Central memory CD8-positive, alpha-beta T cell (primary cell): ENCODE results near the gene ALOX5.
"Not testable (repeated sequence)": the region's sequence is repeated elsewhere in the genome, so short reads cannot be mapped to it uniquely, and the experiment has no call there.

Source experiments
- ATAC-seq: fragments of 150-1000 bp; cut with Tn5 transposase; replicated peaks from 2 replicates; pipeline ENCODE4 v1.10.0; 2022; ENCODE audit warnings: mild to moderate bottlenecking, moderate FRiP score, moderate number of reproducible peaks; ENCODE audit not compliant: poor library complexity, severe bottlenecking; ENCODE audit errors: extremely low read depth
- DNase-seq, 2 donors: peaks; one replicate each; pipeline ENCODE4 v3.0.0; 2021; ENCODE audit warnings: low spot score in 2 of 2
- H3K27ac Mint-ChIP-seq: one replicate; pipeline ENCODE4 v1.8.0; 2022; ENCODE audit warnings: low read depth, mild to moderate bottlenecking, moderate library complexity, mixed read lengths
- H3K27me3 Mint-ChIP-seq: one replicate; pipeline ENCODE4 v1.8.0; 2022; ENCODE audit warnings: mixed read lengths
- H3K36me3 Mint-ChIP-seq: one replicate; pipeline ENCODE4 v1.8.0; 2022; ENCODE audit warnings: mild to moderate bottlenecking, moderate library complexity, mixed read lengths; ENCODE audit not compliant: insufficient read depth
- H3K4me1 Mint-ChIP-seq: one replicate; pipeline ENCODE4 v1.8.0; 2022; ENCODE audit warnings: mixed read lengths
- H3K4me3 Mint-ChIP-seq: one replicate; pipeline ENCODE4 v1.8.0; 2022; ENCODE audit warnings: mild to moderate bottlenecking, moderate library complexity, mixed read lengths
- H3K9me3 Mint-ChIP-seq: one replicate; pipeline ENCODE4 v1.8.0; 2022; ENCODE audit warnings: mixed read lengths

The ALOX5 gene

DNA sequence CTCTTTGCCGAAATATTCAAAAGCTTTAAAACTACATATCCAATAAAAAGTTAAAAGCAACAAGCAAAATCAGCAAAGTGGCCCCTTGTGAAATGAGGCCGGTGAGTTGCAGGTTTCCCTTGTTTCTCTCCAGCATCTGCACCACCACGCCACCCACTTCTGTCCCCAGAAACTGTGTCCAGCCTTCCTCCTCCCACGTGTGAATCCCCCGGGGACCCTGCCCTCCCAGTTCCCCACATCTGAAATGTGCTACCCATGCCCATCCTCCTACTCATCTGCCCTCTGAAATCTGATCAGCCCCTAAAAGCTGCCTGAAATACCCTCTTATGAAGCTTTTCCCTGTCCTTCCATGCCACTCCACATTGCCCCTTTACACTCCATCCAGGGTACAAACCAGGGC, 3.8 kb downstream of the ALOX5 start:
- Mint-ChIP-seq H3K9me3 (no peaks in the 10 kb centered on the region), H3K27ac (no peak overlapping the region), H3K4me3 (no peak overlapping the region), H3K36me3 (no peaks in the 10 kb centered on the region), H3K27me3 (peaks cover 41% of the 10 kb centered on the region), H3K4me1 (peaks cover 15% of the 10 kb centered on the region)
- DNase-seq (no peak), ATAC-seq (no peak)

DNA sequence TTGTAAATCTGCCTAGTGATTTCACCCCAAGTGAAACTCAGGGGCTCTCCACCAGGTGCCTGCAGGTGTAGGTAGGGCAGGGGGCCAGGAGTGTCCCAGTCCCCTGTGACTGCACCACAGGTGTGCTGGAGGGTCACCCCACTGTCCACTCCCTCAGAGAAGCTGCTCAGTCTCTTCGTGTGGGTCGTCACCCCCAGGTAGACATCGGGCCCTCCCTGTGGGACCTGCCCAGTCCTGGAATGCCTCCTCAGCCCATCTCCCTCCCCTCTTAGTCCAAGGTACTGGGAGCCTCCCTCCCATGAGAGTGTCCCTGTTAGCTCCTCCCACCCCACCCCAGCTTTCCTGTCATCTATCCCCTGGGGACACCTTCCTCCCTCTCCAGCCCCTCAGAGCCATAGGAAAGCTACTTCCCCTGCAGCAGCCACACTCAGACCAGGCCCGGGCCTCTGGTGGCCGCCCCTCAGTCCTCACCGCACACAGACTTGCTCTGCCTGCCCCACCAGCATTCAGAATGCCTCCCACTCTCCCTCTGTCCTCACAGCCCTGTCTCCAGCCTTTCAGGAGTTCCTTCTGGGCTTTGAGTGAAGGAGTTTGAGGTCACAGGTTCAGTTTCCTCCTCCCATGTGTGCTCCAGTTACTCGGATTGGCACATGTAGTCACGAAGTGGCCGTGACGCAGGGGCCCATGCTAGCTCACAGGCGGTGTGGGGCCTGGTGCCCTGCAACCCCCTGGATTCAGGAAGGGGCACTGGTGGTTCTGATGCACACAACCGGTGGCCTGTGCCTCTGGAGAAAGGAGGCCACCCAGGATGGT, 5.1 kb downstream of the ALOX5 start:
- H3K27me3 Mint-ChIP-seq = peaks cover 29% of the 10 kb centered on the region
- DNase-seq (no peak), ATAC-seq (no peak)
- H3K27ac Mint-ChIP-seq = no peak overlapping the region
- no peaks in the 10 kb centered on the region for H3K9me3 Mint-ChIP-seq
- H3K36me3 Mint-ChIP-seq = no peaks in the 10 kb centered on the region
- H3K4me3 Mint-ChIP-seq = no peak overlapping the region
- H3K4me1 Mint-ChIP-seq = peaks cover 6% of the 10 kb centered on the region

DNA sequence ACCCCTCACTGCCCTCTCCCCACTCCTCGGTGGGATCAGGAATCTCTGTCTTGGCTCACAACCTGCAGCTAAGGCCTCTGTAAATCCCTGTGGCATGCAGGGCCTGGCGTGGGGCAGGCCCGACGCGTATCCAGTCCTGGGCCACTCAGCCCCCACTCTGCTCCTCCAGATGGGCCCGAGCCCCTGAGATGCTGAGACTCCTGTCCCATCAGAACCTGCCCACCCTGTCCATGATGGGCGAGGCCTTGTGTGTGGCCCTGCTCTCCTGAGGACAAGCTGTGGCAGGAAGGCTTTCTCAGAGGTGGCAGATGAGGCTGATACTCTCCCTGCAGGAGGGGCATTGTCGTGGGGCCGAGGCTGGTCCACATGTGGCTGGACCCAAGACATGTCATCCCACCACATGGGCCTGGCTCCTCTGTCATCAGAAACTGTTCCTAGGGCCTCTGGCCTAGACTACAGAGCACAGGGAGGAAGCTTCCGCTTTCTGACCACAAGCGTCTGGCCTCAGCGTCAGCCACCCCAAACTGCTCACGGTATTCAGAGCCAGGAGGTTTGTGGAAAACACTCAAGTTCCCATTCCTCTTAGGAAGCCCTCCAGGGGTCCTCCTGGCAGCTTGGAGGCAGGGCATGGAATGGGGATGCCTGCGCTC, 6.0 kb downstream of the ALOX5 start:
- no peak for DNase-seq
- Mint-ChIP-seq H3K4me1 (peaks cover 6% of the 10 kb centered on the region), H3K36me3 (no peaks in the 10 kb centered on the region), H3K4me3 (no peak overlapping the region), H3K27ac (no peak overlapping the region), H3K27me3 (peaks cover 23% of the 10 kb centered on the region), H3K9me3 (no peaks in the 10 kb centered on the region)
- no peak for ATAC-seq

DNA sequence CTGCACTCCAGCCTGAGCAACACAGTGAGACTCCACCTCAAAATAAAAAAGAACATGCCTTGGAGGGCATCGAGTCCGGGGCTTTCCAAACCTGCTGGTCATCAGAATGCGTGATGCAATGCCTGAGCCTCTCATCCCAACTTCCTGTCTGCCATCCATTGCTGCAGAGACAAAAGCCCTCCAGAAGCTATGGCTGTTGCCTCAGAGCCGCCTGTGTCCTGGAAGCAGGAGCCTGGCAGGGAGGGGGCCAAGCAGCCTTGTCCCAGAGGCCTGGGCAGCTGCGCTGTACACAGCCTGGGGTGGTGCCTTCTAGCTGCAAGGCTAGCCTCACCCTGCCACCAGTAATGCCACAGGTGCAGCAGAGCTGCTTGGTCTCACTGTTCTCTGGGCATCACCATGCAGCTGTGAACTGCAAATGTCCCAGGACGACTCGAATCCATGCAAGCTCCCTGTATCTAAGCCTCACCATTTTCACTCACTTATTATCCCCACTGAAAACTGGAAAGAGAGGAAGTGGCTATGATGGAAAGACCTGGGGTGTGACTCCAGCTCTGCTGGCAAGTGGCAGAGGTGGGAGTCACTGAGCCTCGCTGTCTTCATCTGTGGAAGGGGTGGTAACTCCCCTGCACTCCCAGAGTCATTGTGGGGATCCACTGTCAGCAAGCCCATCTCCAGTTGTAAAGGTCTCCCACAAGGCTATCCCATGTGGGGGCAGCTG, 7.0 kb downstream of the ALOX5 start:
- no peaks in the 10 kb centered on the region for H3K9me3 Mint-ChIP-seq
- H3K4me3 Mint-ChIP-seq = no peak overlapping the region
- H3K4me1 Mint-ChIP-seq = peaks cover under 1% of the 10 kb centered on the region
- DNase-seq (no peak), ATAC-seq (no peak)
- no peak overlapping the region for H3K27ac Mint-ChIP-seq
- no peaks in the 10 kb centered on the region for H3K36me3 Mint-ChIP-seq
- H3K27me3 Mint-ChIP-seq = peaks cover 13% of the 10 kb centered on the region

DNA sequence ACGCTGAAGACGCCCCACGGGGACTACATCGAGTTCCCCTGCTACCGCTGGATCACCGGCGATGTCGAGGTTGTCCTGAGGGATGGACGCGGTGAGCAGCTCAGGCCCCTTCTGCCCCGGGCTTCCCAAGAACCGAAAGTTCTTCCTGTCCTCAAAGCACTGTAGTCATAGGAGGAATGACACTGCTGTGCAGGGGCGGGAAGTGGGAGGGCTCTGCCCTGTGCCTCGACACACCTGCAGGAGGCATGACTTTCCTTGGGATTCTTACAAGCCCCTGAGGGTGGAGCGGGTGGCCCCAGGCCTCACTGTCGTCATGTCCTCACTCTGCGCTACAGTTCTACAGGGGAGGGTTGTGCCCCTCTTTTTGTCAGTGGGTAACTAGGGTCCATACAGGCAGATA, 8.6 kb downstream of the ALOX5 start:
- Mint-ChIP-seq H3K4me1 (no peaks in the 10 kb centered on the region), H3K36me3 (no peaks in the 10 kb centered on the region), H3K4me3 (no peak overlapping the region), H3K9me3 (no peaks in the 10 kb centered on the region), H3K27me3 (peaks cover 14% of the 10 kb centered on the region), H3K27ac (no peak overlapping the region)
- DNase-seq (no peak), ATAC-seq (no peak)

DNA sequence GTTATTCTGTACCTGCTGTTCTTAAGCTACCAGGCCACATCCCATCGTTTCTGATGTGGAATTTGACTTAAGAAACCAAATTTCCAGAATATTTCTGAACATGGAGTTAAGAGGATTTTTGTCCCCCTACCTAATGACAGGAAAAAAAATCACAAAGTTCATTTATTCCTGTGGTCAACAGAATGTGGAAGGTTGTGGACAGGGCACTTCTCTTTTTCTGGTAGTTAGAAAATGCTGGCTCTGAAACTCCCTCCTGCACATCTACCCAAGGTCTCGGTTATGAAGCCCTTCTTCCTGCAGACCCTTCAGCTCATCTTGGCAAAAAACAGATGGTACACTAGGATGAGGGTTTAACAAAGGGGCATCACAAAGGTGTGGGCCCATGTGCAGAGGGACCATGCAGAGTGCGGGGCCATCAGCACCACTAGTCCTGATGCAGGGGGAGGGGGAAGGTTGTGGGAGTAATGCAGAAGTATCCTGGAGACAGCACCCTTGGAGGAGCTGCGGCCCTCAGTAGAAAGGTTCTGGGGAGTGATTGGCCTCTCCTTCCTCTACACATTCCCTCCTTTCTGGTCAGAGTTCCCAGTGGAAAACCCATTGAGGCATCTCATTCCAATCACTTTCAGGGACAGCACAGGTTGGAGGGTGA, 9.8 kb downstream of the ALOX5 start:
- Mint-ChIP-seq H3K27me3 (peaks cover 13% of the 10 kb centered on the region), H3K36me3 (no peaks in the 10 kb centered on the region), H3K4me1 (no peaks in the 10 kb centered on the region), H3K4me3 (no peak overlapping the region), H3K9me3 (no peaks in the 10 kb centered on the region), H3K27ac (no peak overlapping the region)
- ATAC-seq (no peak), DNase-seq (no peak)

DNA sequence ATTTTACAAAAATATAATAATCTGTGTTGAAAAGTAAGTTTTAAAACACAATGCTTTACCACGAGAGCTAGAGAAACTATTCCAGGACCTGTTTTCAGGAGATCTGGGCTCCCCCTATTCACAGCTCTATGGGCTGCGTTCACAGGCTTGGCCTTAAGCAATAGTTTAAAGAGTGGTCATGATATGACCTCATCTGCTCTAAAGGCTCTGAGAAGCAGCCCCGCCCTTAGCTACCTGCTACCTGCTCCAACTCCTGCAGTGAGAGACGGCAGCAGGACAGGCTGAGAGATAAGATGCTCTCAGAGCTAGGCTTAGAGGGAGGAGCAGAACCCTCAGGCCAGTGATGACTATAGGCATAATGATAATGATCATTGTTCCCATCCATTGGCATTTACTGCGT, 12.6 kb downstream of the ALOX5 start:
- H3K27me3 Mint-ChIP-seq = peaks cover 34% of the 10 kb centered on the region
- no peak for DNase-seq
- no peak for ATAC-seq
- no peak overlapping the region for H3K4me3 Mint-ChIP-seq
- H3K27ac Mint-ChIP-seq = no peak overlapping the region
- no peaks in the 10 kb centered on the region for H3K4me1 Mint-ChIP-seq
- H3K9me3 Mint-ChIP-seq = no peaks in the 10 kb centered on the region
- H3K36me3 Mint-ChIP-seq = no peaks in the 10 kb centered on the region

DNA sequence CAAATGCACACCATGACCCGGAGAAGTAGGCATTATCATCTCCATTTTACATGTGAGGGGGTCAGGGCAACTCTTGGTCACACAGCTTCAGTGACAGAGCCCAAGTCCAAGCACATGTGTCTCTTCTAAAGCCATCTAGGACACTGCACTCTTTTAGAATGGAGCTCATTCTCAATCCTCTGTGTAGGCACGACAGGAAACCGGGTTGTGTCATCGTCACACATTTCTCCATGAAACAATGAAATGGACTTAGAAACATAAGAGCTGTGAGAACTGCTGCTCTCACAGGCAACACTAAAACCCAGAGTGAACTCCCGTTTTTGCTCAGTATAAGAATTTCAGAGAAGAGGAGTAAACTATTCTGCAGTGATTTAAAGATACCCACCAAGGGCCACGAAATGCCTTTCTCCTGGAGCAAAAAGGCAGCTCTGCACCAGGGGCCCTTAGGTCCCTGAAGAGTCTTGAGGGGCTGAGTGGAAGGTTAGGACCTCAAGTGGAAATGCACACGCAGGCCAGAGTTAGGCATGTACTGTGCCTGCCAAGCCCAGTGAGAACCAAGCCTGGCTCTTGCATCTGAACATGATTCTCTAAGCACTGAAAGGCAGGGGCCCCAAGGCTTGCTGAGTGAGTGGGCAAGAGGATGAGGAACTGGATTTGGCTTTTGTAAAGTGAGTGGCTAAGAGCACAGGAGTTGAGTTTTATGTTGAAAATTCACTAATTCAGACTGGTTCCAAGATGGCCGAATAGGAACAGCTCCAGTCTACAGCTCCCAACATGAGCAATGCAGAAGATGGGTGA, 13.3 kb downstream of the ALOX5 start:
- Mint-ChIP-seq H3K4me1 (no peaks in the 10 kb centered on the region), H3K36me3 (no peaks in the 10 kb centered on the region), H3K4me3 (no peak overlapping the region), H3K27ac (no peak overlapping the region), H3K27me3 (peaks cover 34% of the 10 kb centered on the region), H3K9me3 (no peaks in the 10 kb centered on the region)
- ATAC-seq (no peak), DNase-seq (no peak)

DNA sequence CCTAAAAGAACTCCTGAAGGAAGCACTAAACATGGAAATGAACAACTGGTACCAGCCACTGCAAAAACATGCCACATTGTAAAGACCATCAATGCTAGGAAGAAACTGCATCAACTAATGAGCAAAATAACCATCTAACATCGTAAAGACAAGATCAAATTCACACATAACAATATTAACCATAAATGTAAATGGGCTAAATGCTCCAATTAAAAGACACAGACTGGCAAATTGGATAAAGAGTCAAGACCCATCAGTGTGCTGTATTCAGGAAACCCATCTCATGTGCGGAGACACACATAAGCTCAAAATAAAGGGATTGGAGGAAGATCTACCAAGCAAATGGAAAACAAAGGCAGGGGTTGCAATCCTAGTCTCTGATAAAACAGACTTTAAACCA, 15.7 kb downstream of the ALOX5 start:
- not testable (repeated sequence) for ATAC-seq, H3K9me3 Mint-ChIP-seq, H3K4me1 Mint-ChIP-seq, H3K36me3 Mint-ChIP-seq, H3K27ac Mint-ChIP-seq, DNase-seq, H3K4me3 Mint-ChIP-seq
- H3K27me3 Mint-ChIP-seq = peaks cover 41% of the 10 kb centered on the region

DNA sequence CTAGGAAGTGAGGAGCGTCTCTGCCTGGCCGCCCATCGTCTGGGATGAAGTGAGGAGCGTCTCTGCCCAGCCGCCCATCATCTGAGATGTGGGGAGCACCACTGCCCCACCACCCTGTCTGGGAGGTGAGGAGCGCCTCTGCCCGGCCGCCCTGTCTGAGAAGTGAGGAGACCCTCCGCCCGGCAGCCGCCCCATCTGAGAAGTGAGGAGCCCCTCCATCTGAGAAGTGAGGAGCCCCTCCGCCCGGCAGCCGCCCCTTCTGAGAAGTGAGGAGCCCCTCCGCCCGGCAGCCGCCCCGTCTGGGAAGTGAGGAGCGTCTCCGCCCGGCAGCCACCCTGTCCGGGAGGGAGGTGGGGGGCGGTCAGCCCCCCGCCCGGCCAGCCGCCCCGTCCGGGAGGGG, 17.6 kb downstream of the ALOX5 start:
- not testable (repeated sequence) for H3K9me3 Mint-ChIP-seq, H3K4me1 Mint-ChIP-seq, DNase-seq, H3K27ac Mint-ChIP-seq, ATAC-seq, H3K36me3 Mint-ChIP-seq, H3K4me3 Mint-ChIP-seq
- peaks cover 52% of the 10 kb centered on the region for H3K27me3 Mint-ChIP-seq

DNA sequence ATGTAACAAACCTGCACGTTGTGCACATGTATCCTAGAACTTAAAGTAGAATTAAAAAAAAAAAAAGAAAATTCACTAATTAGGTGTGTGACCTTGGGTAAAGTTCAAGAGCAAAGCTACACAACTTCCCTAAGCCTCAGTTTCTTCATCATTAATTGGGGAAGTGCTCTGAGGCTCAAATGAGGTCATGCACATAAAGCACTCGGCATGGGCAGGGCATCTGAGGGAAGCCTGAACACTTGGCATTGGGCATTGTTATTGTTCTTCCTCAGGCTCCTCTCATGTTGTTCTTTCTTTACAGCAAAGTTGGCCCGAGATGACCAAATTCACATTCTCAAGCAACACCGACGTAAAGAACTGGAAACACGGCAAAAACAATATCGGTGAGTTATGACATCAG, 21.5 kb downstream of the ALOX5 start:
- Mint-ChIP-seq H3K4me3 (no peak overlapping the region), H3K27ac (no peak overlapping the region), H3K36me3 (peaks cover 5% of the 10 kb centered on the region), H3K9me3 (peaks cover 5% of the 10 kb centered on the region), H3K4me1 (no peaks in the 10 kb centered on the region), H3K27me3 (peaks cover 56% of the 10 kb centered on the region)
- DNase-seq (no peak), ATAC-seq (no peak)

DNA sequence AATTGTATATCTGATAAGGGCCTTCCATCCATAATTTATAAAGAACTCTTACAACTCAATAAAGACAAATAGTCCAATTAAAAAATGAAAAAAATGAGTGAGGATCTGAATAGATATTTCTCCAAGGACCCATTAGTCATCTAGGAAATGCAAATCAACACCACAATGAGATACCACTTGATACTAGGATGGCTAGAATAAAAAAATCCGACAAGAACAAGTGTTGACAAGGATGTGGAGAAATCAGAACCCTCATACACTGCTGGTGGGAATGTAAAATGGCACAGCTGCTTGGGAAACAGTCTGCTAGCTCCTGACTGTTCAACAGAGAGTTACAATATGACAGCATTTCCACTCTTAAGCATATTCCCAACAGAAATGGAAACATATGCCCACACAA, 24.6 kb downstream of the ALOX5 start:
- ATAC-seq = no peak
- Mint-ChIP-seq H3K9me3 (peaks cover 5% of the 10 kb centered on the region), H3K27me3 (peaks cover 61% of the 10 kb centered on the region), H3K4me1 (no peaks in the 10 kb centered on the region), H3K36me3 (peaks cover 7% of the 10 kb centered on the region), H3K27ac (no peak overlapping the region), H3K4me3 (no peak overlapping the region)
- no peak for DNase-seq
